ENCODE measurements around the gene C10orf143.
"Not testable (repeated sequence)": the region's sequence is repeated elsewhere in the genome, so short reads cannot be mapped to it uniquely, and the experiment has no call there.

DNA sequence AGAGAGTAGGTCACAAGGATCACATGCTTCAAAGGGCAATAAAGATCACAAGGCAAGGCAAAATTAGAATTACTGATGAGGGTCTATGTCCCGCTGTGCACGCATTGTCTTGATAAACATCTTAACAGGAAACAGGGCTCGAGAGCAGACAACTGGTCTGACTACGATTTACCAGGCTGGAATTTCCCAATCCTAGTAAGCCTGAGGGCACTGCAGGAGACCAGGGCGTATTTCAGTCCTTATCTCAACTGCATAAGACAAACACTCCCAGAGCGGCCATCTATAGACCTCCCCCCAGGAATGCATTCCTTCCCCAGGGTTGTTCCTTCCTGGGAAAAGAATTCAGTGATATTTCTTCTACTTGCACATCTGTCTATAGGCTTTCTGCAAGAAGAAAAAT lies 6.9 kb upstream of the C10orf143 start:
- TF ChIP-seq, protein P1, sequence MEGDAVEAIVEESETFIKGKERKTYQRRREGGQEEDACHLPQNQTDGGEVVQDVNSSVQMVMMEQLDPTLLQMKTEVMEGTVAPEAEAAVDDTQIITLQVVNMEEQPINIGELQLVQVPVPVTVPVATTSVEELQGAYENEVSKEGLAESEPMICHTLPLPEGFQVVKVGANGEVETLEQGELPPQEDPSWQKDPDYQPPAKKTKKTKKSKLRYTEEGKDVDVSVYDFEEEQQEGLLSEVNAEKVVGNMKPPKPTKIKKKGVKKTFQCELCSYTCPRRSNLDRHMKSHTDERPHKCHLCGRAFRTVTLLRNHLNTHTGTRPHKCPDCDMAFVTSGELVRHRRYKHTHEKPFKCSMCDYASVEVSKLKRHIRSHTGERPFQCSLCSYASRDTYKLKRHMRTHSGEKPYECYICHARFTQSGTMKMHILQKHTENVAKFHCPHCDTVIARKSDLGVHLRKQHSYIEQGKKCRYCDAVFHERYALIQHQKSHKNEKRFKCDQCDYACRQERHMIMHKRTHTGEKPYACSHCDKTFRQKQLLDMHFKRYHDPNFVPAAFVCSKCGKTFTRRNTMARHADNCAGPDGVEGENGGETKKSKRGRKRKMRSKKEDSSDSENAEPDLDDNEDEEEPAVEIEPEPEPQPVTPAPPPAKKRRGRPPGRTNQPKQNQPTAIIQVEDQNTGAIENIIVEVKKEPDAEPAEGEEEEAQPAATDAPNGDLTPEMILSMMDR (IDR thresholded peaks at IDR 0.05), result not testable (repeated sequence)
- not testable (repeated sequence) for TF ChIP-seq POLR2A (IDR thresholded peaks at IDR 0.05)

Data from Peyer's patch (tissue), 4 donors.